Measurements from ENCODE around the gene SGF29.
"Not testable (repeated sequence)": the region's sequence is repeated elsewhere in the genome, so short reads cannot be mapped to it uniquely, and the experiment has no call there.

SGF29 gene

DNA sequence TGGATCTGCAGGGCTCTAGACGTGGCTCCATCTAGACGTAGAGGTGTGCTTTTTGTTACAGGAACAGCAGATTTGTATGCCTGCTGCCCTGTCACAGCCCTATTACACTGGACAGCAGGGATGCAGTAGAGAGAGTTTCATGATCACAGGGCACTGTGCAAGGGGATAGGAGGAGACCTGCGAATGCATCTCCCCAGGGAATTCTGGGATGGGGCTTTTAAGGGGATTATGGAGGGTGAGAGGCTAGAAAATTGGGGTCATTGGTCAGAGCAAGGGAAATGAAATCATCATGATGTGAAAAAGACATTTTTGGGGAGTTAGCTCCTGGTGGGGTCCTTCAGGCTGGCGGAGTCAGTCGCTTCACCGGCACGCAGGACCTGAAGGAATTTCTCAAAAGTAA lies 11.1 kb upstream of the SGF29 start:
- Histone ChIP-seq H3K27ac (replicated peaks) (peak overlapping the region; percentile 64), H3K27me3 (ENCODE audit: insufficient read depth, poor library complexity, severe bottlenecking) (no peaks in the 10 kb centered on the region), H3K4me3 (replicated peaks; ENCODE audit: insufficient read depth, low read length) (no peak overlapping the region)
- TF ChIP-seq SPI1 (IDR thresholded peaks at IDR 0.05; ENCODE audit: borderline replicate concordance, low read depth) = no peak
- TF ChIP-seq, protein P1, sequence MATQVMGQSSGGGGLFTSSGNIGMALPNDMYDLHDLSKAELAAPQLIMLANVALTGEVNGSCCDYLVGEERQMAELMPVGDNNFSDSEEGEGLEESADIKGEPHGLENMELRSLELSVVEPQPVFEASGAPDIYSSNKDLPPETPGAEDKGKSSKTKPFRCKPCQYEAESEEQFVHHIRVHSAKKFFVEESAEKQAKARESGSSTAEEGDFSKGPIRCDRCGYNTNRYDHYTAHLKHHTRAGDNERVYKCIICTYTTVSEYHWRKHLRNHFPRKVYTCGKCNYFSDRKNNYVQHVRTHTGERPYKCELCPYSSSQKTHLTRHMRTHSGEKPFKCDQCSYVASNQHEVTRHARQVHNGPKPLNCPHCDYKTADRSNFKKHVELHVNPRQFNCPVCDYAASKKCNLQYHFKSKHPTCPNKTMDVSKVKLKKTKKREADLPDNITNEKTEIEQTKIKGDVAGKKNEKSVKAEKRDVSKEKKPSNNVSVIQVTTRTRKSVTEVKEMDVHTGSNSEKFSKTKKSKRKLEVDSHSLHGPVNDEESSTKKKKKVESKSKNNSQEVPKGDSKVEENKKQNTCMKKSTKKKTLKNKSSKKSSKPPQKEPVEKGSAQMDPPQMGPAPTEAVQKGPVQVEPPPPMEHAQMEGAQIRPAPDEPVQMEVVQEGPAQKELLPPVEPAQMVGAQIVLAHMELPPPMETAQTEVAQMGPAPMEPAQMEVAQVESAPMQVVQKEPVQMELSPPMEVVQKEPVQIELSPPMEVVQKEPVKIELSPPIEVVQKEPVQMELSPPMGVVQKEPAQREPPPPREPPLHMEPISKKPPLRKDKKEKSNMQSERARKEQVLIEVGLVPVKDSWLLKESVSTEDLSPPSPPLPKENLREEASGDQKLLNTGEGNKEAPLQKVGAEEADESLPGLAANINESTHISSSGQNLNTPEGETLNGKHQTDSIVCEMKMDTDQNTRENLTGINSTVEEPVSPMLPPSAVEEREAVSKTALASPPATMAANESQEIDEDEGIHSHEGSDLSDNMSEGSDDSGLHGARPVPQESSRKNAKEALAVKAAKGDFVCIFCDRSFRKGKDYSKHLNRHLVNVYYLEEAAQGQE (IDR thresholded peaks at IDR 0.05; ENCODE audit: insufficient replicate concordance, low read depth) = no peak
- TF ChIP-seq GABPA (IDR thresholded peaks at IDR 0.05; ENCODE audit: low read depth) = no peak
- no peak for TF ChIP-seq POLR2AphosphoS5 (IDR thresholded peaks at IDR 0.05; ENCODE audit: low read depth)
- DNase-seq (ENCODE audit: low read depth in 1 of 2, low spot score in 1 of 2) = no peak

DNA sequence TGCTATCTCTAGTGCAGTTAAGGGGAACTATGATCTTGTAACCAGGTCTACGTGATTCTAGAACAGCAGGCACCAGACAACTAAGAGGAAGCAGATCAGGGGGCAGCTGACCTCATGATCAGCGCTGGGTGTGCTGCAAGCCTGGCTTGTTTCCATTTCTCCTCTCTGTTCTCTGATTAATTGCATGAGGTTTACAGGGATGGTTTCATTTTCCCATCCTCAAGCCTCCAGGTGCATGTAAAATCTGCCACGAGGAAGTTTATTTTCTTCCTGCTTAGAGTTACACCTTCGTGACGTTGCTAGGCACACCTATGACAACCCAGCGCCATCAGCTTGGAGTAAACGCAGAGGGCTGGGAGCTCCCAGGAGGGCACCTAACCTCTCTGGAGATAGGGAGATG lies 10.6 kb upstream of the SGF29 start:
- no peaks in the 10 kb centered on the region for H3K27me3 ChIP-seq (ENCODE audit: insufficient read depth, poor library complexity, severe bottlenecking)
- H3K4me3 ChIP-seq (replicated peaks; ENCODE audit: insufficient read depth, low read length) = peak overlapping the region; percentile 18; the same call in 1 of the 2 replicates
- peak overlapping the region; percentile 64 for H3K27ac ChIP-seq (replicated peaks)
- DNase-seq (ENCODE audit: low read depth in 1 of 2, low spot score in 1 of 2) = peak; percentile 81 to 93
- TF ChIP-seq CTCF (IDR thresholded peaks at IDR 0.05; ENCODE audit: insufficient read depth, low read length) = no peak
- TF ChIP-seq, protein P1 (IDR thresholded peaks at IDR 0.05; ENCODE audit: insufficient replicate concordance, low read depth) = no peak
- peak; percentile 42; the same call in 1 of the 2 replicates for TF ChIP-seq SPI1 (IDR thresholded peaks at IDR 0.05; ENCODE audit: borderline replicate concordance, low read depth)
- TF ChIP-seq GABPA (IDR thresholded peaks at IDR 0.05; ENCODE audit: low read depth) = no peak
- 0 out of 2 replicates have a peak, but pooled peaks have one; percentile 47 for TF ChIP-seq POLR2AphosphoS5 (IDR thresholded peaks at IDR 0.05; ENCODE audit: low read depth)

DNA sequence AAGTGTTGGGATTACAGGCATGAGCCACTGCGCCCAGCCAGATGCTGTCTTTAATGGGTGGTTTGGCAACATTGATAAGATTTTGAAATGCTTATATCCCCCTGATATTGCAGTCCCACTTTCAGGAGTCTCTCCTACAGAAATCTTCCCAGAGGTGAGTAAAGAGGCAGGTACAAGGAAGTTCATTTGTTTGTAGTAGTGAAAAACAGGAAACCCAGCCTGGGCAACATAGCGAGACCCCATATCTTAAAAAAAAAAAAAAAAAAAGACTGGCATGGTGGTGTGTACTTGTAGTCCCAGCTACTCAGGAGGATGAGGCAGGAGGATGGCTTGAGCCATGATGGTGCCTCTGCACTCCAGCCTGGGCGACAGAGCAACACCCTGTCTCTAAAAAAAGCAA lies 8.7 kb upstream of the SGF29 start:
- DNase-seq (ENCODE audit: low read depth in 1 of 2, low spot score in 1 of 2) = no peak
- Histone ChIP-seq H3K27ac (replicated peaks) (no peak overlapping the region), H3K27me3 (ENCODE audit: insufficient read depth, poor library complexity, severe bottlenecking) (no peaks in the 10 kb centered on the region), H3K4me3 (replicated peaks; ENCODE audit: insufficient read depth, low read length) (no peak overlapping the region)
- TF ChIP-seq GABPA (IDR thresholded peaks at IDR 0.05; ENCODE audit: low read depth) (no peak), POLR2AphosphoS5 (IDR thresholded peaks at IDR 0.05; ENCODE audit: low read depth) (no peak), SPI1 (IDR thresholded peaks at IDR 0.05; ENCODE audit: borderline replicate concordance, low read depth) (no peak), CTCF (IDR thresholded peaks at IDR 0.05; ENCODE audit: insufficient read depth, low read length) (no peak)
- TF ChIP-seq, protein P1 (IDR thresholded peaks at IDR 0.05; ENCODE audit: insufficient replicate concordance, low read depth) = no peak

DNA sequence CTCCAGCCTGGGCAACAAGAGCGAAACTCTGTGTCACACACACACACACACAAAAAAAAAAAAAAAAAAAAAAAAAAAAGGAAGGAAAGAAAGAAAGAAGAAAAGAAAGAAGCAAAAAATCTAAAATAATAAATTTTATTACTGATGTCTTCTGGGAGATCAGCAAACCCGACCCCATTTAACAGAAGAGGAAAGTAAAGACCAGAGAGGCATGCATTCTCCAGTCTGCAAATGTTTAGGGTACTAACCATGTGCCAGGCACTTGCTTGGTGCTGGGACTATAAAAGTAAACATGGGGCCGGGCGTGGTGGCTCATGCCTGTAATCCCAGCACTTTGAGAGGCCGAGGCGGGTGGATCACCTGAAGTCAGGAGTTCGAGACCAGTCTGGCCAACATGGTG lies 7.8 kb upstream of the SGF29 start:
- not testable (repeated sequence) for DNase-seq (ENCODE audit: low read depth in 1 of 2, low spot score in 1 of 2); H3K4me3 ChIP-seq (replicated peaks; ENCODE audit: insufficient read depth, low read length); H3K27me3 ChIP-seq (ENCODE audit: insufficient read depth, poor library complexity, severe bottlenecking); H3K27ac ChIP-seq (replicated peaks)

All from HL-60 (cell line).